Activated naive CD4-positive, alpha-beta T cell treated with anti-CD3 and anti-CD28 coated beads for 36 hours (primary cell): Measurements from ENCODE around the gene KLHL1. TPM values are rescaled to one million over a fixed set of nuclear protein-coding genes. Genes with fewer than 3 reads are reported as not detected.
"Not testable (repeated sequence)": the region's sequence is repeated elsewhere in the genome, so short reads cannot be mapped to it uniquely, and the experiment has no call there.

Source experiments
- CTCF ChIA-PET: fragments of 350-600 bp; sonication (Branson Sonifier 250); formaldehyde crosslinking; loops from one replicate; lab custom pipeline; 2021; ENCODE audit warnings: antibody characterized with exemption; lab: Charles Lee
- DNase-seq: peaks from one replicate; pipeline ENCODE4 v3.0.0-alpha.2; 2020
- H3K27ac Mint-ChIP-seq: one replicate; pipeline ENCODE4 v1.8.0; 2021; ENCODE audit warnings: mild to moderate bottlenecking, mixed read lengths
- H3K27me3 Mint-ChIP-seq: one replicate; pipeline ENCODE4 v1.8.0; 2021; ENCODE audit warnings: low read depth, mixed read lengths
- H3K36me3 Mint-ChIP-seq: one replicate; pipeline ENCODE4 v1.8.0; 2021; ENCODE audit warnings: low read depth, mixed read lengths
- H3K4me1 Mint-ChIP-seq: one replicate; pipeline ENCODE4 v1.8.0; 2021; ENCODE audit warnings: low read depth, mixed read lengths
- H3K4me3 Mint-ChIP-seq: one replicate; pipeline ENCODE4 v1.8.0; 2021; ENCODE audit warnings: mild to moderate bottlenecking, moderate library complexity, mixed read lengths
- H3K9me3 Mint-ChIP-seq: one replicate; pipeline ENCODE4 v1.8.0; 2021; ENCODE audit warnings: mixed read lengths
- intact Hi-C: fragments of 100-400 bp; cut with micrococcal nuclease; formaldehyde crosslinking; loops from one replicate; pipeline ENCODE4 v1.15.1; 2023
- total RNA-seq, 2 experiments: library from RNA; stranded (reverse); gene quantifications; one replicate each; pipeline ENCODE4 v1.2.3, GENCODE V29; 2021

Gene KLHL1, protein sequence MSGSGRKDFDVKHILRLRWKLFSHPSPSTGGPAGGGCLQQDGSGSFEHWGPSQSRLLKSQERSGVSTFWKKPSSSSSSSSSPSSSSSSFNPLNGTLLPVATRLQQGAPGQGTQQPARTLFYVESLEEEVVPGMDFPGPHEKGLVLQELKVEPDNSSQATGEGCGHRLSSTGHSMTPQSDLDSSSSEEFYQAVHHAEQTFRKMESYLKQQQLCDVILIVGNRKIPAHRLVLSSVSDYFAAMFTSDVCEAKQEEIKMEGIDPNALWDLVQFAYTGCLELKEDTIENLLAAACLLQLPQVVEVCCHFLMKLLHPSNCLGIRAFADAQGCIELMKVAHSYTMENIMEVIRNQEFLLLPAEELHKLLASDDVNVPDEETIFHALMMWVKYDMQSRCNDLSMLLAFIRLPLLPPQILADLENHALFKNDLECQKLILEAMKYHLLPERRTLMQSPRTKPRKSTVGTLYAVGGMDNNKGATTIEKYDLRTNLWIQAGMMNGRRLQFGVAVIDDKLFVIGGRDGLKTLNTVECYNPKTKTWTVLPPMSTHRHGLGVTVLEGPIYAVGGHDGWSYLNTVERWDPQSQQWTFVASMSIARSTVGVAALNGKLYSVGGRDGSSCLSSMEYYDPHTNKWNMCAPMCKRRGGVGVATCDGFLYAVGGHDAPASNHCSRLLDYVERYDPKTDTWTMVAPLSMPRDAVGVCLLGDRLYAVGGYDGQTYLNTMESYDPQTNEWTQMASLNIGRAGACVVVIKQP
- not detected for total RNA-seq

DNA sequence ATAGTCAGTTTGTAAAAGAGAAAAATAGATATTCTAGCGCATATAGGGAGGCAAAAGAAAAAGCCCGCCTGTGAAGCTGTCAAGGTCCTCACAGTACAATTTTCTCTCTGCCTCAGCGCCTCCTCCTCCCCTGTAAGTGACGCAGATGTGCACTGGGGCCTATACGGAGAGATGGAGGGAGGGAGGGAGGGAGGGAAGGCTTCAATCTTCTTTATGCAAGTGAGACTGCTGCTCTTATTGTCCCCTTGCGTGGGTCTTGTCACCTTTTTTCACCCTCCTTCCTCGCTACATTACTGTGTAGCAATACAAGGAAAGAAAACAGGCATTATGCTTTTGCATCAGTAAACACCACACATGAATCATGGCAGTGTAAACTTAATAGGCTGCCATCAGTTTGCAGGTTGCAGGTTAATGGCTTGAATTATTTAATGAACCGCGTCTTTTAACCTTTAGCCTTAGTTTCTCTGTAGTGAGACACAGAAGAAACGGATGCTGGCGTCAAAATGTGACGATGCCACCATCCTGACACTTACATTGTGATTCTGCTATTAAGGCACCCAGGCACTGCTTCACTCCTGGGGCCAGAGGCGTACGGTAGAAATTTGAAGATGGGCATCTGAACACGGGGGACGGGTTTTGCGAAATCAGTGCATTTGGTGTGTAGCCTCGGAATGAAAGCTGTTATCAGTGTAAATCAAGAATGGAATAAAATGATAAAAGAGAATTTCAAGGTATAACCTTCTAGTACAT, at the start of gene KLHL1:
KLHL1 (minus strand) TSS at position 97 of the 750 bp plus-strand sequence. CDS start 753 bp downstream, outside the sequence.
- DNase-seq = no peak
- Mint-ChIP-seq H3K4me1 (no peaks in the 10 kb centered on the region), H3K9me3 (peaks cover 5% of the 10 kb centered on the region), H3K4me3 (no peak within 1 kb of the TSS), H3K27ac (no peak within 1 kb of the TSS), H3K27me3 (peaks cover 2% of the 10 kb centered on the region), H3K36me3 (no peaks in the 10 kb centered on the region)
- intact Hi-C loops = no loop called here
- CTCF ChIA-PET = no interaction called here

DNA sequence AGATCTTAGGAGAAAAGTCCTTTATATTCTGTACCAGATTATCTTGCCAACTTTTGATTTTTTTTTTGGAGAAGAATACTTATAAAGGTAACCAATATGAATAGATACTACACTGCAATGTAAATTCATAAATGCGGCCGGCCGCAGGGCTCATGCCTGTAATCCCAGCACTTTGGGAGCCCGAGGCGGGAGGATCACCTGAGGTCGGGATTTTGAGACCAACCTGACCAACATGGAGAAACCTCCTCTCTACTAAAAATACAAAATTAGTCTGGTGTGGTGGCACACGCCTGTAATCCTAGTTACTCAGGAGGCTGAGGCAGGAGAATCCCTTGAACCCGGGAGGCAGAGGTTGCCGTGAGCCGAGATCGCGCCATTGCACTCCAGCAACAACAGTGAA, 34.4 kb upstream of the KLHL1 start:
- CTCF ChIA-PET, H3K36me3 Mint-ChIP-seq, DNase-seq, H3K27ac Mint-ChIP-seq, H3K9me3 Mint-ChIP-seq, H3K4me3 Mint-ChIP-seq, H3K4me1 Mint-ChIP-seq, H3K27me3 Mint-ChIP-seq, intact Hi-C loops: not testable (repeated sequence)

DNA sequence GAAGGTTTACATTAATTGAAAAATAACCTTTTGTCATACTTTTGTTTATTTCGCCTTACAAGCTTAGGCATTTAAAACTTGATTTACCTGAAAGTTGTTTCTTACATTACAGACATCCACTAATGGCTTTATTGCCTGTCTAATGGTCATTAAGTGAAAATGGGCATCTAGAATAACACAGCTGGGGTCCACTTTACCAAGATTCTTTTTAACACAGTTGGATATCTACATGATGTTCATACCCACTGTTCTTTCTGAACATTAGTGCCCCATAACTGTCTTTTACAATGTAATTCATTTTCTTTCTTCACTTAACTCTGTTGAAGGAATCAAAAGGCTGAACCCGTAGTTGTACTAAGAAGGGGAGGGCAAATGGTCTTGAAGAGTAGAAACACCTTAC, 19.8 kb upstream of the KLHL1 start:
- Mint-ChIP-seq H3K36me3 (no peaks in the 10 kb centered on the region), H3K9me3 (peaks cover 5% of the 10 kb centered on the region), H3K4me1 (no peaks in the 10 kb centered on the region), H3K27ac (no peak overlapping the region), H3K27me3 (no peaks in the 10 kb centered on the region), H3K4me3 (no peak overlapping the region)
- no peak for DNase-seq
- CTCF ChIA-PET = no interaction called here
- intact Hi-C loops = no loop called here

DNA sequence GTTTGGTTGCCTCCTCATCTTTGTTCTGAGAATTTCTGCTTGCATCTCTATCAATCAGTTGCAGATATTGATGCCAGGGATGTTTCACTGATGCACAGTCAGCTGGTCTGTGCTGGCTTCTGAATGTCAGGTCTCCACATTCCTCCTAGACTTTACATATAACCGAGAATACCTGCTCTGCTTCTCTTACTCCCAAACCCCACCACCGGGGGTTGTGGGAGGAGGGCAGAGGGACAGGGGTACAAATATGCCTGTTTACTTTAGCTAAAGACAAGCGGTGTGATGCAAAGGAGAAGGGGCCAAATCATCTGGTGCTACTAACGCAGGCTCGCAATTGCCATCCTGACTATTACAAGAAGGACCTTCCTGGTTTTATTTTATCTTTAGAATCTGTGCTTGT, 17.4 kb upstream of the KLHL1 start:
- DNase-seq = no peak
- no peak overlapping the region for H3K27ac Mint-ChIP-seq
- H3K36me3 Mint-ChIP-seq = no peaks in the 10 kb centered on the region
- no peaks in the 10 kb centered on the region for H3K27me3 Mint-ChIP-seq
- CTCF ChIA-PET = no interaction called here
- H3K4me3 Mint-ChIP-seq = no peak overlapping the region
- H3K4me1 Mint-ChIP-seq = no peaks in the 10 kb centered on the region
- H3K9me3 Mint-ChIP-seq = peaks cover 7% of the 10 kb centered on the region
- intact Hi-C loops = no loop called here

GRCh38 chr13:70117338-70117905, 9.2 kb upstream of the KLHL1 start:
- Mint-ChIP-seq H3K4me3 (no peak overlapping the region), H3K36me3 (no peaks in the 10 kb centered on the region), H3K27ac (no peak overlapping the region), H3K4me1 (no peaks in the 10 kb centered on the region), H3K9me3 (peaks cover 2% of the 10 kb centered on the region), H3K27me3 (no peaks in the 10 kb centered on the region)
- intact Hi-C loops = no loop called here
- DNase-seq = no peak
- CTCF ChIA-PET = no interaction called here

DNA sequence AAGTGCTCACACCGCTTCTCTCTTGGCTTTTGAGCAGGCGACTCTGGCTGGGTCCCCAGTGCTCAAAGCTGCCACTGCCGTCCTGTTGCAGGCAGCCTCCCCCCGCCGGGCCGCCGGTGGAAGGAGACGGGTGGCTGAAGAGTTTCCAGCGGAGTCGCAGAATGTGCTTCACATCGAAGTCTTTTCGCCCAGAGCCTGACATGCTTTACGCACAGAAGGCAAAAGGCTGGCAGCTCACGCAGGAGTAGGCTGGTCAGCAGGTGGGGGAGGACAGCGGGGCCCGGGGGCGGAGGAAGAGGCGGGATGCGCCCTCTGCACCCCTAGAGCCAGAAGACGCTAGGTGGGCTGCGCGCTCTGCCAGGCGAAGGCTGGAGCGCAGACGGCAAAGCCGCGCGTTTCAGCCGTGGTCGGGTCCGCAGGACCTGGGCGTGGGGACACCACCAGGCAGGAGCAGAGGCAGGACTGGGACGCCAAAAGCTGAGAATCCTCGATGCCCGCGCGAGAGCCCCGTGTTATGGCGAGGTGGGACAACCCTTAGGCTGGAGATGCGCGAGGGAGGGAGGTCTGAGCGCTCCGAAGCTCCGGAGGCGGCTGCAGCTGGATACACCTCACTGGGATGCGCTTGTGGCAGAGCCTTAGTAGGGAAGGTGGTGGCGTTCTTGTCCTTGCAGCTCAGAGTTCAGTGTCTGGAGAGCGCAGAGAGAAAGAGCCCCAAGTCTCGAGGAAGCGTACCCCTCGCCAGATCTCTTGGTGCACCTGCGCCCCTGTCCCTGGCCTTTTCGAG, 562 bp downstream of the KLHL1 start, which contains the start of gene ATXN8OS:
ATXN8OS (plus strand) TSS at position 329 of the 784 bp plus-strand sequence.
- H3K27me3 Mint-ChIP-seq = peaks cover 2% of the 10 kb centered on the region
- no peak within 1 kb of the TSS for H3K4me3 Mint-ChIP-seq
- DNase-seq = no peak
- H3K27ac Mint-ChIP-seq = no peak within 1 kb of the TSS
- no peaks in the 10 kb centered on the region for H3K36me3 Mint-ChIP-seq
- H3K4me1 Mint-ChIP-seq = no peaks in the 10 kb centered on the region
- H3K9me3 Mint-ChIP-seq = peaks cover 5% of the 10 kb centered on the region
- CTCF ChIA-PET = no interaction called here
- intact Hi-C loops = no loop called here

GRCh38 chr13:70107125-70107497, 1.1 kb downstream of the KLHL1 start:
- Mint-ChIP-seq H3K27ac (no peak overlapping the region), H3K4me1 (no peaks in the 10 kb centered on the region), H3K36me3 (no peaks in the 10 kb centered on the region), H3K4me3 (no peak overlapping the region), H3K27me3 (peaks cover 2% of the 10 kb centered on the region), H3K9me3 (peaks cover 5% of the 10 kb centered on the region)
- CTCF ChIA-PET = no interaction called here
- intact Hi-C loops = no loop called here
- DNase-seq = no peak

DNA sequence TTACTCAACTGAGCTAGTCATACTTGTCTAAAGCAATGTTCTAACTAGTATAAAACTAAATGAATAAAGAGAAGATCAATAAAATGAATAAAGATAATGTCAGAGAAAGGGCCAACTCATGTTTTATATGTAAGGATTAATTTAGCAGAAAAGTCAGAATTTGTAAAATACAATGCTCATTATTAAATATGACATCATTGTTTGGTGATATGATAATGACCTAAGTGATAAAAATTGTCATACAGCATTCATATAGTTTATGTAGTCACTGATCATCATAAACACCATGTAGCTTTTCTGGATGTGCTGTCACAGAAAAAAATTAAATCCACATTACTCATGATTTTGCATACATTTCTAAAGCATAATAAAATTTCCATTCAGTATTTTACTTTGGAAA, 3.8 kb downstream of the KLHL1 start:
- Mint-ChIP-seq H3K4me1 (no peaks in the 10 kb centered on the region), H3K36me3 (no peaks in the 10 kb centered on the region), H3K4me3 (no peak overlapping the region), H3K27me3 (peaks cover 2% of the 10 kb centered on the region), H3K9me3 (peaks cover 1% of the 10 kb centered on the region), H3K27ac (no peak overlapping the region)
- intact Hi-C loops = no loop called here
- no peak for DNase-seq
- CTCF ChIA-PET = no interaction called here

- CTCF ChIA-PET = interaction anchor here (0.6 kb wide), 1 partner anchor 332 kb away, joined by 3 read pairs; no protein-coding TSS in a partner anchor
- Mint-ChIP-seq H3K27ac (no peak overlapping the region), H3K9me3 (peaks cover 2% of the 10 kb centered on the region), H3K36me3 (no peaks in the 10 kb centered on the region), H3K27me3 (no peaks in the 10 kb centered on the region), H3K4me3 (no peak overlapping the region), H3K4me1 (no peaks in the 10 kb centered on the region)
- intact Hi-C loops = loop anchor here (2.0 kb wide), 1 partner anchor 470 kb away; no protein-coding TSS in a partner anchor
- no peak for DNase-seq
Measured at GRCh38 chr13:70098669-70099068, 9.6 kb downstream of the KLHL1 start.

- H3K27ac Mint-ChIP-seq = no peak overlapping the region
- peaks cover 15% of the 10 kb centered on the region for H3K9me3 Mint-ChIP-seq
- no peaks in the 10 kb centered on the region for H3K27me3 Mint-ChIP-seq
- intact Hi-C loops = no loop called here
- no peaks in the 10 kb centered on the region for H3K4me1 Mint-ChIP-seq
- CTCF ChIA-PET = no interaction called here
- DNase-seq = no peak
- H3K36me3 Mint-ChIP-seq = no peaks in the 10 kb centered on the region
- no peak overlapping the region for H3K4me3 Mint-ChIP-seq
Measured at GRCh38 chr13:70090036-70090723, 18.1 kb downstream of the KLHL1 start.

DNA sequence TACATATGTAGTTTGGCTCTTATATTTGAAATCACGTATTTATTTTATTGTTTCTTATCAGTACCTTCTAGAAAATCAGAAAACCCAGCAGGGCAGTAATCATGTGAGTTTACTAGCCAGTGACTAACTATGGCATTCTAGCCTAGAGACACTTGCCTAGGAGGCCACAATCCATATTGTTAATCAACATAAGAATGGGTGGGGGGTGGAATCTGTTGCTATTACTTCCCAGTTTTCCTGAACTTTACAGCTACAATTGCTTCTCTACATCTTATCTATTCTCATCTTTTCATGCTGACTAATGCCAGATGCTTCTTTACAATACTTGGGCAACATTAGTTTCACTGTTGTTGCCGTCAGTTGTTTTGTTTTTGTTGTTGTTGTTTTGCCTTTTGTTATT, 19.3 kb downstream of the KLHL1 start:
- Mint-ChIP-seq H3K27ac (no peak overlapping the region), H3K4me3 (no peak overlapping the region), H3K27me3 (no peaks in the 10 kb centered on the region), H3K36me3 (no peaks in the 10 kb centered on the region), H3K9me3 (peaks cover 16% of the 10 kb centered on the region), H3K4me1 (no peaks in the 10 kb centered on the region)
- intact Hi-C loops = no loop called here
- DNase-seq = no peak
- CTCF ChIA-PET = no interaction called here
